ENCODE data around the gene ATXN7L2.

DNA sequence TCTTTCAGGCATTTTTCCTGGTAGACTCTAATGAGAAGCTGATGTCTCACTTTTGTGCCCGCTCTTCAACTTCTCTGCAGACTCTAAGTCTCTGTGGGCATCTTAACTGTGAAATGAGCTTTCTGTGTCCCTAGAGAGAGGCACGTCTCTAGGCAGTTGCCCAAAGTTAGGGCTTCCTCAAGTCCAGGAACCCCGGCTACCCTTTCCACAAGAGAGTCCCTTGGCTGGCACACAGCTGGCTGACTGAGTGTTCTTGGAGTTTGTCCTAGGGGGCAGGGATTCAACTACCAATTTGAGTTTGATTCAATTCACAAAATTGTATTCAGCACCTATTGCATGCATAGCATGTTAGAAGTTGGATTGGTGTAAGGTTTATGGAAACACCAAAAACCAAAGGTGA lies 57.4 kb downstream of the ATXN7L2 start:
- no peak for TF ChIP-seq MYNN (tag by site-specific recombination; IDR thresholded peaks at IDR 0.05; ENCODE audit: borderline replicate concordance)
- no peak for TF ChIP-seq ZBTB21 (tag by site-specific recombination; IDR thresholded peaks at IDR 0.05)
- TF ChIP-seq ZNF335 (tag by site-specific recombination; conservative IDR thresholded peaks at IDR 0.05): no peak
- TF ChIP-seq ZBTB17 (tag by site-specific recombination; IDR thresholded peaks at IDR 0.05): no peak
- TF ChIP-seq ZNF830 (tag by site-specific recombination; IDR thresholded peaks at IDR 0.05; ENCODE audit: low read depth): no peak
- TF ChIP-seq, protein P1, sequence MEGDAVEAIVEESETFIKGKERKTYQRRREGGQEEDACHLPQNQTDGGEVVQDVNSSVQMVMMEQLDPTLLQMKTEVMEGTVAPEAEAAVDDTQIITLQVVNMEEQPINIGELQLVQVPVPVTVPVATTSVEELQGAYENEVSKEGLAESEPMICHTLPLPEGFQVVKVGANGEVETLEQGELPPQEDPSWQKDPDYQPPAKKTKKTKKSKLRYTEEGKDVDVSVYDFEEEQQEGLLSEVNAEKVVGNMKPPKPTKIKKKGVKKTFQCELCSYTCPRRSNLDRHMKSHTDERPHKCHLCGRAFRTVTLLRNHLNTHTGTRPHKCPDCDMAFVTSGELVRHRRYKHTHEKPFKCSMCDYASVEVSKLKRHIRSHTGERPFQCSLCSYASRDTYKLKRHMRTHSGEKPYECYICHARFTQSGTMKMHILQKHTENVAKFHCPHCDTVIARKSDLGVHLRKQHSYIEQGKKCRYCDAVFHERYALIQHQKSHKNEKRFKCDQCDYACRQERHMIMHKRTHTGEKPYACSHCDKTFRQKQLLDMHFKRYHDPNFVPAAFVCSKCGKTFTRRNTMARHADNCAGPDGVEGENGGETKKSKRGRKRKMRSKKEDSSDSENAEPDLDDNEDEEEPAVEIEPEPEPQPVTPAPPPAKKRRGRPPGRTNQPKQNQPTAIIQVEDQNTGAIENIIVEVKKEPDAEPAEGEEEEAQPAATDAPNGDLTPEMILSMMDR (tag by site-specific recombination; IDR thresholded peaks at IDR 0.05): no peak
- TF ChIP-seq ZNF214 (tag by site-specific recombination; IDR thresholded peaks at IDR 0.05; ENCODE audit: borderline replicate concordance): no peak
- TF ChIP-seq, protein P2, sequence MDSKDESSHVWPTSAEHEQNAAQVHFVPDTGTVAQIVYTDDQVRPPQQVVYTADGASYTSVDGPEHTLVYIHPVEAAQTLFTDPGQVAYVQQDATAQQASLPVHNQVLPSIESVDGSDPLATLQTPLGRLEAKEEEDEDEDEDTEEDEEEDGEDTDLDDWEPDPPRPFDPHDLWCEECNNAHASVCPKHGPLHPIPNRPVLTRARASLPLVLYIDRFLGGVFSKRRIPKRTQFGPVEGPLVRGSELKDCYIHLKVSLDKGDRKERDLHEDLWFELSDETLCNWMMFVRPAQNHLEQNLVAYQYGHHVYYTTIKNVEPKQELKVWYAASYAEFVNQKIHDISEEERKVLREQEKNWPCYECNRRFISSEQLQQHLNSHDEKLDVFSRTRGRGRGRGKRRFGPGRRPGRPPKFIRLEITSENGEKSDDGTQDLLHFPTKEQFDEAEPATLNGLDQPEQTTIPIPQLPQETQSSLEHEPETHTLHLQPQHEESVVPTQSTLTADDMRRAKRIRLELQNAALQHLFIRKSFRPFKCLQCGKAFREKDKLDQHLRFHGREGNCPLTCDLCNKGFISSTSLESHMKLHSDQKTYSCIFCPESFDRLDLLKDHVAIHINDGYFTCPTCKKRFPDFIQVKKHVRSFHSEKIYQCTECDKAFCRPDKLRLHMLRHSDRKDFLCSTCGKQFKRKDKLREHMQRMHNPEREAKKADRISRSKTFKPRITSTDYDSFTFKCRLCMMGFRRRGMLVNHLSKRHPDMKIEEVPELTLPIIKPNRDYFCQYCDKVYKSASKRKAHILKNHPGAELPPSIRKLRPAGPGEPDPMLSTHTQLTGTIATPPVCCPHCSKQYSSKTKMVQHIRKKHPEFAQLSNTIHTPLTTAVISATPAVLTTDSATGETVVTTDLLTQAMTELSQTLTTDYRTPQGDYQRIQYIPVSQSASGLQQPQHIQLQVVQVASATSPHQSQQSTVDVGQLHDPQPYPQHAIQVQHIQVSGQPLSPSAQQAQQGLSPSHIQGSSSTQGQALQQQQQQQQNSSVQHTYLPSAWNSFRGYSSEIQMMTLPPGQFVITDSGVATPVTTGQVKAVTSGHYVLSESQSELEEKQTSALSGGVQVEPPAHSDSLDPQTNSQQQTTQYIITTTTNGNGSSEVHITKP (tag by site-specific recombination; IDR thresholded peaks at IDR 0.05): no peak
- TF ChIP-seq ZNF248 (tag by site-specific recombination; IDR thresholded peaks at IDR 0.05): no peak
- no peak for TF ChIP-seq ZBTB48 (tag by site-specific recombination; IDR thresholded peaks at IDR 0.05)
- no peak for TF ChIP-seq KLF10 (tag by site-specific recombination; IDR thresholded peaks at IDR 0.05)
